HL-60/S4 treated with retinoic acid at 250 ng/mL for 4 days and 3 days (cell line): Measurements from ENCODE around the gene PHLPP1.

ENCODE experiments used
- in situ Hi-C: fragments of 300-500 bp; cut with MboI; formaldehyde crosslinking; loops from 2 replicates; pipeline ENCODE4 v1.7.0; 2022; ENCODE audit warnings: low sequenced_read_pairs

Gene PHLPP1

GRCh38 chr18:62844850-62845643 is 129.7 kb downstream of the PHLPP1 start:
- in situ Hi-C loops: no loop called here

- in situ Hi-C loops: no loop called here
These were observed 131.0 kb downstream of the PHLPP1 start for GRCh38 chr18:62846313-62846712.

- in situ Hi-C loops: no loop called here
These were observed 131.7 kb downstream of the PHLPP1 start for GRCh38 chr18:62847081-62847480.

- in situ Hi-C loops: no loop called here
These were observed 133.6 kb downstream of the PHLPP1 start for GRCh38 chr18:62848946-62849345.

- in situ Hi-C loops: no loop called here
These were observed 135.4 kb downstream of the PHLPP1 start for GRCh38 chr18:62850619-62851306.

GRCh38 chr18:62852851-62853250 is 137.5 kb downstream of the PHLPP1 start:
- in situ Hi-C loops: no loop called here

- in situ Hi-C loops: no loop called here
These were observed 141.0 kb downstream of the PHLPP1 start for GRCh38 chr18:62856294-62856693.

- in situ Hi-C loops: no loop called here
These were observed 142.1 kb downstream of the PHLPP1 start for GRCh38 chr18:62857263-62857976.

GRCh38 chr18:62860062-62860461 is 144.7 kb downstream of the PHLPP1 start:
- in situ Hi-C loops: no loop called here

- in situ Hi-C loops: no loop called here
These were observed 147.1 kb downstream of the PHLPP1 start for GRCh38 chr18:62862466-62862865.

GRCh38 chr18:62863579-62864001 is 148.2 kb downstream of the PHLPP1 start:
- in situ Hi-C loops: no loop called here

GRCh38 chr18:62865498-62865897 is 150.2 kb downstream of the PHLPP1 start:
- in situ Hi-C loops: no loop called here

GRCh38 chr18:62867534-62867933 is 152.2 kb downstream of the PHLPP1 start:
- in situ Hi-C loops: no loop called here

GRCh38 chr18:62868645-62869044 is 153.3 kb downstream of the PHLPP1 start:
- in situ Hi-C loops: no loop called here

- in situ Hi-C loops: no loop called here
These were observed 155.3 kb downstream of the PHLPP1 start for GRCh38 chr18:62870643-62871042.

GRCh38 chr18:62875323-62875722 is 160.0 kb downstream of the PHLPP1 start:
- in situ Hi-C loops: no loop called here

GRCh38 chr18:62876111-62876510 is 160.8 kb downstream of the PHLPP1 start:
- in situ Hi-C loops: no loop called here

GRCh38 chr18:62876828-62877227 is 161.5 kb downstream of the PHLPP1 start:
- in situ Hi-C loops: no loop called here

- in situ Hi-C loops: no loop called here
These were observed 162.3 kb downstream of the PHLPP1 start for GRCh38 chr18:62877411-62878221.

- in situ Hi-C loops: no loop called here
These were observed 163.0 kb downstream of the PHLPP1 start for GRCh38 chr18:62878305-62878704.

GRCh38 chr18:62880034-62880433 is 164.7 kb downstream of the PHLPP1 start:
- in situ Hi-C loops: no loop called here
